ENCODE results near the gene POU3F2.

GRCh38 chr6:98836025-98836961, 1.9 kb downstream of the POU3F2 start:
- TF ChIP-seq EZH2phosphoT487 (IDR thresholded peaks at IDR 0.05; ENCODE audit: low read length) (no peak), CTCF (IDR thresholded peaks at IDR 0.05; ENCODE audit: low read length) (no peak), EZH2 (optimal IDR thresholded peaks at IDR 0.05; ENCODE audit: low read depth, low read length) (no peak)

Data from MM.1S (cell line).